Measurements from ENCODE around the gene GBX2.

Gene GBX2

GRCh38 chr2:236190674-236191073 is 22.5 kb upstream of the GBX2 start:
- H3K27me3 ChIP-seq (replicated peaks in 2 of 5; ENCODE audit: control insufficient read depth in 4 of 5, insufficient read depth in 5 of 5, low read length in 4 of 5): peaks cover 0 to 24% (median 2%) of the 10 kb centered on the region in 5 experiments
- no peaks in the 10 kb centered on the region for H3K36me3 ChIP-seq (ENCODE audit: control insufficient read depth in 4 of 4, insufficient read depth in 4 of 4, low read length in 3 of 4)
- no peaks in the 10 kb centered on the region for H3K4me1 ChIP-seq (ENCODE audit: control extremely low read depth in 1 of 4, control insufficient read depth in 4 of 4, insufficient read depth in 4 of 4, low read length in 3 of 4)
- WGBS (ENCODE audit: insufficient coverage): 100% methylated on average over 2 of the region's 2 CpGs
- POLR2A ChIA-PET: no interaction called here
- H3K27ac ChIP-seq (ENCODE audit: insufficient read depth in 1 of 2, low read depth in 1 of 2, low read length in 2 of 2, poor library complexity in 1 of 2, severe bottlenecking in 2 of 2): no peak overlapping the region
- DNase-seq: no peak
- H3K9me3 ChIP-seq (ENCODE audit: control extremely low read depth in 1 of 5, control insufficient read depth in 4 of 5, insufficient read depth in 2 of 5, low read depth in 1 of 5, low read length in 4 of 5): peaks cover 0 to 2% (median 0%) of the 10 kb centered on the region in 5 experiments
- no peak overlapping the region for H3K4me3 ChIP-seq (ENCODE audit: control insufficient read depth in 1 of 7, extremely low read depth in 1 of 7, insufficient read depth in 4 of 7, low read depth in 2 of 7, low read length in 6 of 7)
- CTCF ChIA-PET: interaction anchor here (1.0 kb wide), 1 partner anchor 9 kb away, joined by 3 read pairs; no protein-coding TSS in a partner anchor

DNA sequence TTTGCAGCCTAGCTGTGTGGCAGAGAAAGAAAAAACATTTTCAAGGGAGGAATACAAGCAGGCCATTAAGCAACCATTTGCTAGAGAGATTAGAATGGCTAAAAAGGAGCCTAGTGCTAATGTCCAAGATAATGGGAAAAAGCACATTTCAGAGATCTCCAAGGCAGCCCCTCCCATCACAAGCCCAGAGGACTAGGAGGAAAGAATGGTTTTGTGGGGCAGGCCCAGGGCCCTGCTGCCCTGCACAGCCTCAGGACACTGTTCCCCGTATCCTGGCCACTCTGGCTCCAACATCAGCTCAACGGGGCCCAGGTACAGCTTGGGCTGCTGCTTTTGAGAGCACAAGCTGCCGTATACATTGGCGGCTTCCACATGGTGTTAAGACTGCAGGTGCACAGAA is 16.5 kb upstream of the GBX2 start:
- Histone ChIP-seq H3K27ac (ENCODE audit: insufficient read depth in 1 of 2, low read depth in 1 of 2, low read length in 2 of 2, poor library complexity in 1 of 2, severe bottlenecking in 2 of 2) (no peak overlapping the region), H3K9me3 (ENCODE audit: control extremely low read depth in 1 of 5, control insufficient read depth in 4 of 5, insufficient read depth in 2 of 5, low read depth in 1 of 5, low read length in 4 of 5) (peaks cover 0 to 9% (median 0%) of the 10 kb centered on the region in 5 experiments), H3K4me3 (ENCODE audit: control insufficient read depth in 1 of 7, extremely low read depth in 1 of 7, insufficient read depth in 4 of 7, low read depth in 2 of 7, low read length in 6 of 7) (no peak overlapping the region), H3K4me1 (ENCODE audit: control extremely low read depth in 1 of 4, control insufficient read depth in 4 of 4, insufficient read depth in 4 of 4, low read length in 3 of 4) (no peaks in the 10 kb centered on the region), H3K36me3 (ENCODE audit: control insufficient read depth in 4 of 4, insufficient read depth in 4 of 4, low read length in 3 of 4) (no peaks in the 10 kb centered on the region), H3K27me3 (replicated peaks in 2 of 5; ENCODE audit: control insufficient read depth in 4 of 5, insufficient read depth in 5 of 5, low read length in 4 of 5) (peaks cover 9 to 51% (median 12%) of the 10 kb centered on the region in 5 experiments)
- no peak for DNase-seq
- ChIA-PET CTCF (no interaction called here), POLR2A (no interaction called here)
- 95% methylated on average over 4 of the region's 4 CpGs for WGBS (ENCODE audit: insufficient coverage)

DNA sequence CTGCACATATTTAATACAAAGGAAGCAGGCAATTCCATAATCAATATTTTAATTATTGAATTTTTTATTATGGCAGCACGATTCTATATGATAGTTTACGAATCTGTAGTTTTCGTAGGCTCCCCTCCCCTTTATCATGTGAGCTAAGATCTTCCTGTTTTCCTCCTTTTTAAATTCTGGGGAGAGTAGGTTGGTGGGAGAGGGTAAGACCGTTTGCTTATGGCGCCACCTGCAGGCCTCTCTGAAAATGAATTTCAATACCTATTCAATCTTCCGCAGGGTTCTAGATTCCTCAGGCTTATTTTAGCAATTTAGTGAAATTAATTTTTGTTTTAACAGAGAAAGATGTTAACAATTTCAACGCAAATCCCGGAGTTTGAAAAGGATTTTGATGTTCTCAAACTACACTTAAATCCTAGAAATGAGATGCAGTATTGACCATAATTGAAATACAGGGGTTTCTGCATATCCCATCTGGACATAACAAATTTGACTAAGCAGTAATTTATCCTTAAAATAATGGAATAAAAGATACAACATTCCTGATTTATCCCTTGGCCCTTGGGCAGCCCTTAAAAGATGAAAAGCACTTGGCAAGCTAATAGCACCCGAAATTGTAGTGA is 12.8 kb upstream of the GBX2 start:
- Histone ChIP-seq H3K9me3 (ENCODE audit: control extremely low read depth in 1 of 5, control insufficient read depth in 4 of 5, insufficient read depth in 2 of 5, low read depth in 1 of 5, low read length in 4 of 5) (peaks cover 0 to 9% (median 0%) of the 10 kb centered on the region in 5 experiments), H3K27ac (ENCODE audit: insufficient read depth in 1 of 2, low read depth in 1 of 2, low read length in 2 of 2, poor library complexity in 1 of 2, severe bottlenecking in 2 of 2) (no peak overlapping the region), H3K4me1 (ENCODE audit: control extremely low read depth in 1 of 4, control insufficient read depth in 4 of 4, insufficient read depth in 4 of 4, low read length in 3 of 4) (peaks cover 0 to 9% (median 5%) of the 10 kb centered on the region in 4 experiments), H3K27me3 (replicated peaks in 2 of 5; ENCODE audit: control insufficient read depth in 4 of 5, insufficient read depth in 5 of 5, low read length in 4 of 5) (peaks cover 10 to 76% (median 26%) of the 10 kb centered on the region in 5 experiments), H3K4me3 (ENCODE audit: control insufficient read depth in 1 of 7, extremely low read depth in 1 of 7, insufficient read depth in 4 of 7, low read depth in 2 of 7, low read length in 6 of 7) (no peak overlapping the region), H3K36me3 (ENCODE audit: control insufficient read depth in 4 of 4, insufficient read depth in 4 of 4, low read length in 3 of 4) (no peaks in the 10 kb centered on the region)
- 100% methylated on average over 1 of the region's 9 CpGs for WGBS (ENCODE audit: insufficient coverage)
- ChIA-PET CTCF (interaction anchor here (0.7 to 2.9 kb wide), 7 partner anchors 10 to 891 kb away, joined by 3 to 18 read pairs (median 3); no protein-coding TSS in a partner anchor), POLR2A (no interaction called here)
- peak; percentile 54 to 71 (median 54) for DNase-seq

DNA sequence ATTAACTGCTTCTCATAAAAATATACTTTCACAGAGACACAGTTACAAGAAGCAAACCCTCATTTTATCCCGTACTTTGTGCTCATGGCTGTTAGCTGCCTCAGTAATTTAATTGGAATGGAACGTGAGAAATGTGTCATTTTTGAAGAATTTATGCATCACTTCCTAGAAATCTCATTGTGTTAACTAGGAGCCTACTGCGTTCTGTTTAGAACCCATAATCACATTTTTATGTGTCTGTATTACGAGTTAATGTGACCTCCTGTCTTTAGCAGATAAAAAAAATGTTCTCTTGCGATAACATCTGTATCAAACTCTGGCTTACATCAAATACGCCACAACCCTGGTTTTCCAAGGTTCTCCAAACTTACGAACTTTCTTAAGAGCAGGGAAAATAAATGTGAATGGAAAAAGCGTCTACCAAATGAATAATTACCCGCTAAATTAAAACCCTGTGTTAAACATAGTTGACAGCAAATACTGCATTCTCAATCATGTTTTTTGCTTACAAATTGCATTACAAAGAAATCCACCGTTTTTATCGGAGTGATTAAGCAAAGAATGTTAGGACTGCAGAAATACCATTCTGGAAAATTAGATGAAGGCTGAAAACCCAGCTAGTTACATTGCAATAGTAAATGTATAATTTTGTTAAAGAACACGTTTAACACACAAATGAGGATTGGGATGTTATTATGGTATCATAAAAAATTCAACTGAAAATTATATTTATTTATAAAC is 12.1 kb upstream of the GBX2 start:
- H3K4me1 ChIP-seq (ENCODE audit: control extremely low read depth in 1 of 4, control insufficient read depth in 4 of 4, insufficient read depth in 4 of 4, low read length in 3 of 4): peaks cover 0 to 11% (median 5%) of the 10 kb centered on the region in 4 experiments
- DNase-seq: peak in 1 of 3 donors; percentile 8
- WGBS (ENCODE audit: insufficient coverage): 20% methylated on average over 1 of the region's 12 CpGs
- CTCF ChIA-PET: interaction anchor here (1.3 to 2.9 kb wide), 4 partner anchors 10 to 414 kb away, joined by 4 to 18 read pairs (median 10); no protein-coding TSS in a partner anchor
- peaks cover 13 to 83% (median 26%) of the 10 kb centered on the region in 5 experiments for H3K27me3 ChIP-seq (replicated peaks in 2 of 5; ENCODE audit: control insufficient read depth in 4 of 5, insufficient read depth in 5 of 5, low read length in 4 of 5)
- no peak overlapping the region for H3K4me3 ChIP-seq (ENCODE audit: control insufficient read depth in 1 of 7, extremely low read depth in 1 of 7, insufficient read depth in 4 of 7, low read depth in 2 of 7, low read length in 6 of 7)
- POLR2A ChIA-PET: no interaction called here
- peaks cover 0 to 8% (median 0%) of the 10 kb centered on the region in 5 experiments for H3K9me3 ChIP-seq (ENCODE audit: control extremely low read depth in 1 of 5, control insufficient read depth in 4 of 5, insufficient read depth in 2 of 5, low read depth in 1 of 5, low read length in 4 of 5)
- H3K36me3 ChIP-seq (ENCODE audit: control insufficient read depth in 4 of 4, insufficient read depth in 4 of 4, low read length in 3 of 4): no peaks in the 10 kb centered on the region
- no peak overlapping the region for H3K27ac ChIP-seq (ENCODE audit: insufficient read depth in 1 of 2, low read depth in 1 of 2, low read length in 2 of 2, poor library complexity in 1 of 2, severe bottlenecking in 2 of 2)

- ChIA-PET CTCF (interaction anchor here (1.2 to 2.9 kb wide), 5 partner anchors 9 to 421 kb away, joined by 3 to 18 read pairs (median 5); no protein-coding TSS in a partner anchor), POLR2A (no interaction called here)
- H3K4me3 ChIP-seq (ENCODE audit: control insufficient read depth in 1 of 7, extremely low read depth in 1 of 7, insufficient read depth in 4 of 7, low read depth in 2 of 7, low read length in 6 of 7): no peak overlapping the region
- 3% methylated on average over 26 of the region's 59 CpGs for WGBS (ENCODE audit: insufficient coverage)
- H3K36me3 ChIP-seq (ENCODE audit: control insufficient read depth in 4 of 4, insufficient read depth in 4 of 4, low read length in 3 of 4): no peaks in the 10 kb centered on the region
- peaks cover 0 to 11% (median 5%) of the 10 kb centered on the region in 4 experiments for H3K4me1 ChIP-seq (ENCODE audit: control extremely low read depth in 1 of 4, control insufficient read depth in 4 of 4, insufficient read depth in 4 of 4, low read length in 3 of 4)
- H3K27ac ChIP-seq (ENCODE audit: insufficient read depth in 1 of 2, low read depth in 1 of 2, low read length in 2 of 2, poor library complexity in 1 of 2, severe bottlenecking in 2 of 2): no peak overlapping the region
- peak in 1 of 3 donors; percentile 24 for DNase-seq
- H3K27me3 ChIP-seq (replicated peaks in 2 of 5; ENCODE audit: control insufficient read depth in 4 of 5, insufficient read depth in 5 of 5, low read length in 4 of 5): peaks cover 20 to 86% (median 30%) of the 10 kb centered on the region in 5 experiments
- H3K9me3 ChIP-seq (ENCODE audit: control extremely low read depth in 1 of 5, control insufficient read depth in 4 of 5, insufficient read depth in 2 of 5, low read depth in 1 of 5, low read length in 4 of 5): peaks cover 0 to under 1% (median 0%) of the 10 kb centered on the region in 5 experiments
Measured at GRCh38 chr2:236179236-236180075, 11.3 kb upstream of the GBX2 start.

GRCh38 chr2:236178890-236179235 is 10.7 kb upstream of the GBX2 start:
- H3K4me3 ChIP-seq (ENCODE audit: control insufficient read depth in 1 of 7, extremely low read depth in 1 of 7, insufficient read depth in 4 of 7, low read depth in 2 of 7, low read length in 6 of 7): no peak overlapping the region
- H3K27ac ChIP-seq (ENCODE audit: insufficient read depth in 1 of 2, low read depth in 1 of 2, low read length in 2 of 2, poor library complexity in 1 of 2, severe bottlenecking in 2 of 2): no peak overlapping the region
- no peaks in the 10 kb centered on the region for H3K9me3 ChIP-seq (ENCODE audit: control extremely low read depth in 1 of 5, control insufficient read depth in 4 of 5, insufficient read depth in 2 of 5, low read depth in 1 of 5, low read length in 4 of 5)
- ChIA-PET POLR2A (interaction anchor here (0.6 kb wide), 1 partner anchor 1518 kb away, joined by 3 read pairs; no protein-coding TSS in a partner anchor), CTCF (interaction anchor here (0.6 to 2.8 kb wide), 6 partner anchors 9 to 420 kb away, joined by 3 to 13 read pairs (median 4); no protein-coding TSS in a partner anchor)
- DNase-seq: no peak
- 2% methylated on average over 14 of the region's 15 CpGs for WGBS (ENCODE audit: insufficient coverage)
- H3K27me3 ChIP-seq (replicated peaks in 2 of 5; ENCODE audit: control insufficient read depth in 4 of 5, insufficient read depth in 5 of 5, low read length in 4 of 5): peaks cover 21 to 92% (median 35%) of the 10 kb centered on the region in 5 experiments
- peaks cover 0 to 11% (median 5%) of the 10 kb centered on the region in 4 experiments for H3K4me1 ChIP-seq (ENCODE audit: control extremely low read depth in 1 of 4, control insufficient read depth in 4 of 4, insufficient read depth in 4 of 4, low read length in 3 of 4)
- no peaks in the 10 kb centered on the region for H3K36me3 ChIP-seq (ENCODE audit: control insufficient read depth in 4 of 4, insufficient read depth in 4 of 4, low read length in 3 of 4)
